OCI-LY7 (cell line): ENCODE data around the gene UTS2R. TPM values are rescaled to one million over a fixed set of nuclear protein-coding genes. Genes with fewer than 3 reads are reported as not detected.

ENCODE experiments used
- BruUV-seq: library from RNA; stranded (reverse); fragments of 400-500 nt; replicated peaks from 2 replicates; lab custom pipeline; 2021; lab: Mats Ljungman, UMichigan
- CTCF ChIA-PET: fragments of 300-600 bp; sonication (Branson Sonifier 250); formaldehyde crosslinking; loops from one replicate; lab custom pipeline; 2022; ENCODE audit warnings: antibody characterized with exemption; ENCODE audit not compliant: unreplicated experiment; lab: Charles Lee
- POLR2A ChIA-PET: fragments of 300-600 bp; sonication (Branson Sonifier 250); formaldehyde crosslinking; loops from one replicate; lab custom pipeline; 2022; ENCODE audit warnings: antibody characterized with exemption; lab: Charles Lee
- DNase-seq: peaks from one replicate; pipeline ENCODE4 v3.0.0-alpha.2; 2015; ENCODE audit warnings: low spot score
- H2AFZ ChIP-seq: fragments of 200-600 bp; sonication (generic), shearing (Covaris generic); 2 replicates; pipeline ENCODE4 v1.6.1; 2014; ENCODE audit warnings: mild to moderate bottlenecking, antibody characterized with exemption, low read length, moderate library complexity
- H3K27ac ChIP-seq: fragments of 200-600 bp; sonication (generic); 2 replicates; pipeline ENCODE4 v1.5.1; 2014; ENCODE audit warnings: mixed run types, low read depth, mild to moderate bottlenecking, moderate library complexity, low read length, inconsistent platforms; ENCODE audit not compliant: poor library complexity, severe bottlenecking
- H3K36me3 ChIP-seq: fragments of 200-600 bp; sonication (generic); 2 replicates; pipeline ENCODE4 v1.6.1; 2014; ENCODE audit warnings: mild to moderate bottlenecking, antibody characterized with exemption, low read length, moderate library complexity, mixed read lengths; ENCODE audit not compliant: insufficient read depth
- H3K4me1 ChIP-seq: fragments of 200-600 bp; sonication (generic); 2 replicates; pipeline ENCODE4 v1.5.1; 2014; ENCODE audit warnings: mild to moderate bottlenecking, low read length; ENCODE audit not compliant: insufficient read depth, poor library complexity, severe bottlenecking
- H3K4me2 ChIP-seq: fragments of 200-600 bp; sonication (generic); 2 replicates; pipeline ENCODE4 v1.6.1; 2014; ENCODE audit warnings: mild to moderate bottlenecking, low read length
- H3K4me3 ChIP-seq: fragments of 200-600 bp; sonication (generic); 2 replicates; pipeline ENCODE4 v1.5.1; 2014; ENCODE audit warnings: mild to moderate bottlenecking, low read depth, low read length; ENCODE audit not compliant: poor library complexity, severe bottlenecking
- H3K79me2 ChIP-seq: fragments of 200-600 bp; sonication (generic); 2 replicates; pipeline ENCODE4 v1.6.1; 2016; ENCODE audit warnings: low read depth, mild to moderate bottlenecking, low read length, moderate library complexity, mixed read lengths; ENCODE audit not compliant: insufficient read depth
- H3K9me2 ChIP-seq: fragments of 200-600 bp; sonication (generic); 2 replicates; pipeline ENCODE4 v1.6.1; 2016; ENCODE audit warnings: mild to moderate bottlenecking, low read length, mixed read lengths; ENCODE audit not compliant: insufficient read depth
- H3K9me3 ChIP-seq: fragments of 200-600 bp; sonication (generic); 2 replicates; pipeline ENCODE4 v1.6.1; 2014; ENCODE audit warnings: mild to moderate bottlenecking, mixed run types, low read length, mixed read lengths
- H4K20me1 ChIP-seq: fragments of 200-600 bp; sonication (generic); 2 replicates; pipeline ENCODE4 v1.6.1; 2014; ENCODE audit warnings: mild to moderate bottlenecking, antibody characterized with exemption, low read length, moderate library complexity, mixed read lengths; ENCODE audit not compliant: insufficient read depth
- CTCF ChIP-seq: fragments of 200-600 bp; sonication (generic); conservative IDR thresholded peaks from 2 replicates; pipeline ENCODE4 v1.5.1; 2014; ENCODE audit warnings: mild to moderate bottlenecking, antibody characterized with exemption, low read length, moderate library complexity, mixed read lengths
- EZH2phosphoT487 ChIP-seq: fragments of 200-600 bp; sonication (generic); IDR thresholded peaks from 2 replicates; pipeline ENCODE4 v1.6.1; 2018; ENCODE audit warnings: low read depth, borderline replicate concordance, mild to moderate bottlenecking, mixed run types, antibody characterized with exemption, low read length, moderate library complexity, mixed read lengths
- intact Hi-C: fragments of 100-400 bp; cut with micrococcal nuclease; formaldehyde crosslinking; loops from one replicate; pipeline ENCODE4 v1.10.0; 2022; ENCODE audit not compliant: unreplicated experiment
- total RNA-seq, 2 experiments: library from RNA; depleted of rRNA in 1 of 2; stranded (reverse); fragments of >200 nt in 1 of 2; shearing (Covaris generic) in 1 of 2; gene quantifications; 2 replicates each; pipeline ENCODE4 v1.2.3, GENCODE V29; 2014 to 2022

Gene UTS2R
- total RNA-seq, 2 experiments from 2014 or later = 17.4 to 36.3 TPM

- Histone ChIP-seq H3K36me3 (no peaks in the 10 kb centered on the region), H2AFZ (no peak overlapping the region), H3K9me3 (0 out of 2 replicates have a peak, but pooled peaks cover 1% of the 10 kb centered on the region), H3K4me1 (no peaks in the 10 kb centered on the region), H3K4me2 (no peak overlapping the region), H4K20me1 (no peaks in the 10 kb centered on the region), H3K79me2 (no peaks in the 10 kb centered on the region), H3K9me2 (no peaks in the 10 kb centered on the region), H3K4me3 (no peak overlapping the region), H3K27ac (no peak overlapping the region)
- POLR2A ChIA-PET = interaction anchor here (0.6 kb wide), 1 partner anchor 64 kb away, joined by 3 read pairs; no protein-coding TSS in a partner anchor
- DNase-seq = no peak
- no TSS peak for BruUV-seq
- TF ChIP-seq EZH2phosphoT487 (no peak), CTCF (no peak)
- intact Hi-C loops = no loop called here
- CTCF ChIA-PET = no interaction called here
These were observed 46.8 kb upstream of the UTS2R start for GRCh38 chr17:82324566-82325285.

GRCh38 chr17:82325286-82326180 lies 46.0 kb upstream of the UTS2R start:
- no peaks in the 10 kb centered on the region for H3K9me2 ChIP-seq
- H3K4me3 ChIP-seq = no peak overlapping the region
- H3K9me3 ChIP-seq = no peaks in the 10 kb centered on the region
- H3K79me2 ChIP-seq = no peaks in the 10 kb centered on the region
- no peak for TF ChIP-seq EZH2phosphoT487
- no peak for TF ChIP-seq CTCF
- H3K27ac ChIP-seq = no peak overlapping the region
- CTCF ChIA-PET = interaction anchor here (0.6 kb wide), 1 partner anchor 17 kb away, joined by 4 read pairs; no protein-coding TSS in a partner anchor
- H2AFZ ChIP-seq = no peak overlapping the region
- POLR2A ChIA-PET = no interaction called here
- peaks cover 5% of the 10 kb centered on the region for H3K4me1 ChIP-seq
- DNase-seq = no peak
- intact Hi-C loops = no loop called here
- BruUV-seq = no TSS peak
- no peaks in the 10 kb centered on the region for H4K20me1 ChIP-seq
- no peak overlapping the region for H3K4me2 ChIP-seq
- no peaks in the 10 kb centered on the region for H3K36me3 ChIP-seq
